ENCODE data around the gene RXRA. TPM values are rescaled to one million over a fixed set of nuclear protein-coding genes. Genes with fewer than 3 reads are reported as not detected.
A peak's percentile ranks its signal among the peaks of the same experiment; 100 is the strongest.

The RXRA gene
- total RNA-seq, 1 experiment from 2014 or later, result 29.9 TPM

DNA sequence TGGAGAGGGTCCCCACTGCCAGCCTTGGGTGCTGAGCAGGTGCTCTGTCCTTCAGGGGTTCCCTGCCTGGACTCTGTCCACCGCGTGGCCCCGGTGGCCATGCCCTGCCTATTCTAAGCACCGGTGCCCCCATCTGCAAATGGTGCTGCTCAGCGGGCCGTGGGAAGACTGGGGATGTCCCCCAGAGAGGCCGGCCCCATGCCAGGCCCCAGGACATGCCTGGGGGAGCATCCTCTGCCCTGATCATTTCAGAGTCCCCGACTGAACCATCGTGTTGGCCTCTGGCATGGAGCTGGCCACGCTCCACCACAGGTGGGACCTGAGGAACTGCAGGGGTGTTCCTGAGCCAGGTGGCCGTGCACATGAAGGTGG lies 64.7 kb downstream of the RXRA start:
- Histone ChIP-seq H3K4ac (ENCODE audit: low read depth, low read length) (no peak overlapping the region), H3K9me3 (ENCODE audit: control insufficient read depth, low read depth, low read length) (no peaks in the 10 kb centered on the region), H4K91ac (ENCODE audit: insufficient read length, low read depth, low read length) (no peak overlapping the region), H3K4me1 (ENCODE audit: insufficient read depth, low read length) (no peaks in the 10 kb centered on the region), H2BK12ac (ENCODE audit: insufficient read length, low read depth, low read length) (no peak overlapping the region), H3K23me2 (ENCODE audit: insufficient read length, low read depth, low read length, poor library complexity, severe bottlenecking) (no peaks in the 10 kb centered on the region), H4K5ac (ENCODE audit: insufficient read length, low read depth, low read length) (no peak overlapping the region), H3K27me3 (ENCODE audit: insufficient read depth, low read length) (no peaks in the 10 kb centered on the region), H2AK5ac (ENCODE audit: insufficient read length, low read length) (no peak overlapping the region), H3K27ac (ENCODE audit: insufficient read length, low read depth, low read length) (no peak overlapping the region), H4K8ac (replicated peaks; ENCODE audit: insufficient read length, low read depth, low read length) (no peak overlapping the region), H2BK5ac (ENCODE audit: insufficient read length, low read length) (no peak overlapping the region), H3K9ac (ENCODE audit: extremely low read depth, insufficient read length, low read length) (no peak overlapping the region), H2BK15ac (ENCODE audit: low read depth, low read length) (no peak overlapping the region), H3K79me1 (ENCODE audit: insufficient read depth, low read depth, low read length, poor library complexity, severe bottlenecking) (no peaks in the 10 kb centered on the region), H3T11ph (ENCODE audit: low read length) (no peak overlapping the region), H3K23ac (ENCODE audit: insufficient read length, low read depth, low read length) (no peak overlapping the region), H3K56ac (ENCODE audit: insufficient read length, low read depth, low read length) (no peak overlapping the region), H3K4me2 (ENCODE audit: insufficient read depth, insufficient read length, low read length) (no peak overlapping the region), H3K18ac (ENCODE audit: insufficient read length, low read depth, low read length) (no peak overlapping the region), H2AFZ (ENCODE audit: low read length) (no peak overlapping the region), H2BK20ac (ENCODE audit: low read depth, low read length, poor library complexity, severe bottlenecking) (no peak overlapping the region), H3K14ac (ENCODE audit: insufficient read depth, low read length) (no peak overlapping the region; the same call in 1 of the 2 replicates), H4K20me1 (ENCODE audit: control insufficient read depth, insufficient read depth, insufficient read length) (no peaks in the 10 kb centered on the region), H3K79me2 (ENCODE audit: insufficient read depth, low read length) (peaks cover 6% of the 10 kb centered on the region; the same call in 1 of the 2 replicates), H2BK120ac (ENCODE audit: low read depth, low read length, poor library complexity, severe bottlenecking) (no peak overlapping the region)
- Mint-ChIP-seq H3K27ac (peak overlapping the region in 1 of 3 experiments; percentile 73; a peak in 3 of 7 replicates), H3K36me3 (ENCODE audit: insufficient read depth in 1 of 3, low read depth in 3 of 3) (peaks cover 0 to 4% (median 4%) of the 10 kb centered on the region in 3 experiments; a peak in 3 of 7 replicates), H3K27me3 (ENCODE audit: low read depth) (no peaks in the 10 kb centered on the region), H3K4me3 (no peak overlapping the region), H3K4me1 (peaks cover 0 to 5% of the 10 kb centered on the region in 2 experiments; a peak in 1 of 4 replicates), H3K9me3 (peaks cover 0 to 3% of the 10 kb centered on the region in 2 experiments; a peak in 2 of 5 replicates)
- TF ChIP-seq, protein P1, sequence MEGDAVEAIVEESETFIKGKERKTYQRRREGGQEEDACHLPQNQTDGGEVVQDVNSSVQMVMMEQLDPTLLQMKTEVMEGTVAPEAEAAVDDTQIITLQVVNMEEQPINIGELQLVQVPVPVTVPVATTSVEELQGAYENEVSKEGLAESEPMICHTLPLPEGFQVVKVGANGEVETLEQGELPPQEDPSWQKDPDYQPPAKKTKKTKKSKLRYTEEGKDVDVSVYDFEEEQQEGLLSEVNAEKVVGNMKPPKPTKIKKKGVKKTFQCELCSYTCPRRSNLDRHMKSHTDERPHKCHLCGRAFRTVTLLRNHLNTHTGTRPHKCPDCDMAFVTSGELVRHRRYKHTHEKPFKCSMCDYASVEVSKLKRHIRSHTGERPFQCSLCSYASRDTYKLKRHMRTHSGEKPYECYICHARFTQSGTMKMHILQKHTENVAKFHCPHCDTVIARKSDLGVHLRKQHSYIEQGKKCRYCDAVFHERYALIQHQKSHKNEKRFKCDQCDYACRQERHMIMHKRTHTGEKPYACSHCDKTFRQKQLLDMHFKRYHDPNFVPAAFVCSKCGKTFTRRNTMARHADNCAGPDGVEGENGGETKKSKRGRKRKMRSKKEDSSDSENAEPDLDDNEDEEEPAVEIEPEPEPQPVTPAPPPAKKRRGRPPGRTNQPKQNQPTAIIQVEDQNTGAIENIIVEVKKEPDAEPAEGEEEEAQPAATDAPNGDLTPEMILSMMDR (conservative IDR thresholded peaks at IDR 0.05), result no peak
- DNase-seq, result no peak
- no CpG with 5 or more reads among the region's 11 CpGs for WGBS (ENCODE audit: extremely low coverage, insufficient read length, low lambda C conversion rate)
